Erythroblast (primary cell): ENCODE results near the gene NAT16.

Experiments
- GATA1 ChIP-seq: IDR thresholded peaks from 2 replicates; pipeline ENCODE4 v1.6.1; 2011; ENCODE audit warnings: low read depth, mild to moderate bottlenecking, control low read depth, low read length, moderate library complexity
- POLR2A ChIP-seq: IDR thresholded peaks from 2 replicates; pipeline ENCODE4 v1.6.1; 2011; ENCODE audit warnings: mild to moderate bottlenecking, low read length

GRCh38 chr7:101211501-101211900, 31.4 kb upstream of the NAT16 start:
- TF ChIP-seq POLR2A = no peak
- TF ChIP-seq GATA1 = no peak
